ENCODE data around the gene AGTR1.

The AGTR1 gene

GRCh38 chr3:148763986-148764935 lies 66.6 kb downstream of the AGTR1 start:
- H3K4me1 ChIP-seq (ENCODE audit: insufficient read depth, low read length, severe bottlenecking) = no peaks in the 10 kb centered on the region
- H3K9me2 ChIP-seq (ENCODE audit: low read depth, low read length) = no peaks in the 10 kb centered on the region
- H2AFZ ChIP-seq (ENCODE audit: low read length) = no peak overlapping the region
- no peaks in the 10 kb centered on the region for H3K36me3 ChIP-seq (ENCODE audit: insufficient read depth, low read length)
- no peaks in the 10 kb centered on the region for H3K9me3 ChIP-seq (ENCODE audit: low read length)
- no peaks in the 10 kb centered on the region for H3K79me2 ChIP-seq (ENCODE audit: insufficient read depth, low read length)
- TF ChIP-seq EZH2 (IDR thresholded peaks at IDR 0.05; ENCODE audit: borderline replicate concordance, low read length) = no peak
- H3K9ac ChIP-seq (ENCODE audit: low read length) = no peak overlapping the region
- no peak overlapping the region for H3K4me3 ChIP-seq (ENCODE audit: low read depth, low read length, poor library complexity, severe bottlenecking)
- H3F3A ChIP-seq (ENCODE audit: insufficient read depth, low read length) = no peaks in the 10 kb centered on the region
- no peaks in the 10 kb centered on the region for H4K20me1 ChIP-seq (ENCODE audit: insufficient read depth, low read length)
- H3K27ac ChIP-seq (ENCODE audit: low read depth, low read length, poor library complexity, severe bottlenecking) = no peak overlapping the region
- H3K4me2 ChIP-seq (ENCODE audit: low read length) = no peak overlapping the region
- no peaks in the 10 kb centered on the region for H3K27me3 ChIP-seq (ENCODE audit: insufficient read depth, low read length)

DNA sequence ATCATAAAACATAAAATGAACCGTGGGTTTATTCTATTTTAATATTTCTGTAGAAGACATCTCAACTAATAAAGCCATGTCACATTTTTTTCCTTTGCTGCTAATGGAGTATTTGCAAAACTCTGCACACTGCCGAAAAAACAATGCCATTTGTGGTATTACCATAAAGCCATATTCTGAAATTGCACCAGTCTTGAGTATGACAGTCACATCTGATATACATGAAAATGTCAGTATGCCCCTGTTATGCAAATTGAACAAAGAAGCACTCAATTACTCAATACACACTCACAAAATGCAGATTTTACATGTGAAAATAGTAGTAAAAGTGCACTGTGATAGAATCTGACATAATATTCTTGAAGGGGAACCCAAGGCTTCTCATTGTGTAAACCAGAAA lies 74.7 kb downstream of the AGTR1 start:
- no peak overlapping the region for H3K4me3 ChIP-seq (ENCODE audit: low read depth, low read length, poor library complexity, severe bottlenecking)
- no peak overlapping the region for H3K9ac ChIP-seq (ENCODE audit: low read length)
- H3F3A ChIP-seq (ENCODE audit: insufficient read depth, low read length) = no peaks in the 10 kb centered on the region
- no peaks in the 10 kb centered on the region for H3K9me3 ChIP-seq (ENCODE audit: low read length)
- no peaks in the 10 kb centered on the region for H4K20me1 ChIP-seq (ENCODE audit: insufficient read depth, low read length)
- H3K36me3 ChIP-seq (ENCODE audit: insufficient read depth, low read length) = no peaks in the 10 kb centered on the region
- H3K27ac ChIP-seq (ENCODE audit: low read depth, low read length, poor library complexity, severe bottlenecking) = no peak overlapping the region
- no peak overlapping the region for H3K4me2 ChIP-seq (ENCODE audit: low read length)
- H3K79me2 ChIP-seq (ENCODE audit: insufficient read depth, low read length) = no peaks in the 10 kb centered on the region
- TF ChIP-seq EZH2 (IDR thresholded peaks at IDR 0.05; ENCODE audit: borderline replicate concordance, low read length) = no peak
- TF ChIP-seq CTCF (IDR thresholded peaks at IDR 0.05; ENCODE audit: low read length) = no peak
- no peak overlapping the region for H2AFZ ChIP-seq (ENCODE audit: low read length)
- no peaks in the 10 kb centered on the region for H3K27me3 ChIP-seq (ENCODE audit: insufficient read depth, low read length)
- no peaks in the 10 kb centered on the region for H3K4me1 ChIP-seq (ENCODE audit: insufficient read depth, low read length, severe bottlenecking)
- H3K9me2 ChIP-seq (ENCODE audit: low read depth, low read length) = no peaks in the 10 kb centered on the region

DNA sequence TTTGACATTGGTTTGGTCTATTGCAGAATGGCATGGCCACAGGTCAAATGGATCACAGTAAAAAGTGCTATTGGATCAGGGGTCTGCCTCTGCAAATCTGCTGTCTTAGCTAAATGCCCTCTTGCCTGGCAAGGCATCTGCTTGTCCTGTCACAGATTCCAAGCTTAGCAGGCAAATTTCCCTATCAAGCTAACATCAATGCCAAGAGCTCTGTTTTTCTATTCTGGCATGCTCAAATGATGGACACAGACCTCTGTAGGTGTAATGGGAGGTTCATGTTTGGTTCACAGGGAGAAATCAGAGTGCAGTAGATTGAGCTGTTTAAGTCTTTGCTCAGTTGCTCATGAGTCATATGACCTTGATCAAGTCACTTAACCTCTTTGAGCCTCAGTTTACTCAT lies 75.1 kb downstream of the AGTR1 start:
- no peaks in the 10 kb centered on the region for H4K20me1 ChIP-seq (ENCODE audit: insufficient read depth, low read length)
- H3K4me3 ChIP-seq (ENCODE audit: low read depth, low read length, poor library complexity, severe bottlenecking) = no peak overlapping the region
- H3K4me2 ChIP-seq (ENCODE audit: low read length) = no peak overlapping the region

More for the DNA sequence above, 75.1 kb downstream of the AGTR1 start:
- H3K27me3 ChIP-seq (ENCODE audit: insufficient read depth, low read length) = no peaks in the 10 kb centered on the region
- H2AFZ ChIP-seq (ENCODE audit: low read length) = no peak overlapping the region
- H3K9me3 ChIP-seq (ENCODE audit: low read length) = no peaks in the 10 kb centered on the region
- no peaks in the 10 kb centered on the region for H3K9me2 ChIP-seq (ENCODE audit: low read depth, low read length)
- H3K27ac ChIP-seq (ENCODE audit: low read depth, low read length, poor library complexity, severe bottlenecking) = no peak overlapping the region
- no peaks in the 10 kb centered on the region for H3K79me2 ChIP-seq (ENCODE audit: insufficient read depth, low read length)
- no peaks in the 10 kb centered on the region for H3K4me1 ChIP-seq (ENCODE audit: insufficient read depth, low read length, severe bottlenecking)
- TF ChIP-seq EZH2 (IDR thresholded peaks at IDR 0.05; ENCODE audit: borderline replicate concordance, low read length) (no peak), CTCF (IDR thresholded peaks at IDR 0.05; ENCODE audit: low read length) (no peak)
- H3F3A ChIP-seq (ENCODE audit: insufficient read depth, low read length) = no peaks in the 10 kb centered on the region
- no peak overlapping the region for H3K9ac ChIP-seq (ENCODE audit: low read length)
- H3K36me3 ChIP-seq (ENCODE audit: insufficient read depth, low read length) = no peaks in the 10 kb centered on the region

Data from OCI-LY1 (cell line).